ENCODE results near the gene APAF1.

DNA sequence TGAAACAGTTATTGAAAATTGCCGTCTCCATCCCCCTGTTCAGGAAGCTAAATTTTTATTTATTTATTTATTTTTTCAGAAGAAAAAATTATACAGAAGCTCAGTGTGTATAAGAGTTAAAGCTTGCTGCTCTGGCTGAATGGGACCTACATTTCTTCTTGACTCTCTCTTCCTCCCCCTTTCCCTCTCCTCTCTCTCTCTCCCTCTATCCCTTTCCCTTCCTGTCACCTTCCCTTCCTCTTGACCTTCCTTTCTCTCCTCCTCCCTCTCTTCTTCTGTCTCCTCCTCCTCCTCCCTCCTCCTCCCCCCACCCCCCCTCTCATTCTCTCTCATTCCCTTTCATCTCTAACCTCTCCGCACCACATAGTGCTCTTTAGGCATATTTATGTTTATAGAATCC, 39.1 kb downstream of the APAF1 start:
- TF ChIP-seq BHLHE40 (IDR thresholded peaks at IDR 0.05; ENCODE audit: borderline replicate concordance in 1 of 2, low read depth in 2 of 2, low read length in 1 of 2) = no peak
- no peak for TF ChIP-seq EZH2 (IDR thresholded peaks at IDR 0.05; ENCODE audit: borderline replicate concordance, control insufficient read depth, low read depth, low read length)
- TF ChIP-seq, protein P1, sequence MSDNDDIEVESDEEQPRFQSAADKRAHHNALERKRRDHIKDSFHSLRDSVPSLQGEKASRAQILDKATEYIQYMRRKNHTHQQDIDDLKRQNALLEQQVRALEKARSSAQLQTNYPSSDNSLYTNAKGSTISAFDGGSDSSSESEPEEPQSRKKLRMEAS (IDR thresholded peaks at IDR 0.05; ENCODE audit: low read depth, low read length) = no peak
- no peak for TF ChIP-seq IKZF1 (conservative IDR thresholded peaks at IDR 0.05)
- TF ChIP-seq NFIC (IDR thresholded peaks at IDR 0.05; ENCODE audit: low read depth, low read length) = no peak
- no peak for TF ChIP-seq SMC3 (IDR thresholded peaks at IDR 0.05; ENCODE audit: borderline replicate concordance, low read length)
- TF ChIP-seq, protein P2, sequence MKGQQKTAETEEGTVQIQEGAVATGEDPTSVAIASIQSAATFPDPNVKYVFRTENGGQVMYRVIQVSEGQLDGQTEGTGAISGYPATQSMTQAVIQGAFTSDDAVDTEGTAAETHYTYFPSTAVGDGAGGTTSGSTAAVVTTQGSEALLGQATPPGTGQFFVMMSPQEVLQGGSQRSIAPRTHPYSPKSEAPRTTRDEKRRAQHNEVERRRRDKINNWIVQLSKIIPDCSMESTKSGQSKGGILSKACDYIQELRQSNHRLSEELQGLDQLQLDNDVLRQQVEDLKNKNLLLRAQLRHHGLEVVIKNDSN (IDR thresholded peaks at IDR 0.05; ENCODE audit: borderline replicate concordance, extremely low read length, insufficient read depth, low read depth, low read length) = no peak
